ENCODE measurements around the gene DBN1. TPM values are rescaled to one million over a fixed set of nuclear protein-coding genes. Genes with fewer than 3 reads are reported as not detected.

Gene DBN1
- polyA plus RNA-seq, 1 donor (not counting 4 experiments of a cell fraction or from before 2014, with no cell fraction given) = 59.4 TPM

GRCh38 chr5:177500685-177501522 lies 27.5 kb upstream of the DBN1 start:
- H4K20me1 ChIP-seq (ENCODE audit: control insufficient read depth, extremely low read depth, insufficient read depth, low read length) = no peaks in the 10 kb centered on the region
- no peak overlapping the region for H3K4me2 ChIP-seq (ENCODE audit: control insufficient read depth, extremely low read depth, insufficient read depth, low read depth, low read length)
- H3K27me3 ChIP-seq (ENCODE audit: control insufficient read depth, extremely low read depth, insufficient read depth, low read length) = no peaks in the 10 kb centered on the region
- no peak for TF ChIP-seq EZH2 (IDR thresholded peaks at IDR 0.05; ENCODE audit: low read length)
- TF ChIP-seq CTCF (optimal IDR thresholded peaks at IDR 0.05 in 1 of 3, IDR thresholded peaks at IDR 0.05 in 1 of 3, conservative IDR thresholded peaks at IDR 0.05 in 1 of 3; ENCODE audit: extremely low read depth in 1 of 3, insufficient read depth in 2 of 3, low read length in 3 of 3) = peak in 2 of 3 experiments; percentile 86 to 95
- peaks cover 0 to 1% of the 10 kb centered on the region in 2 experiments for H3K36me3 ChIP-seq (ENCODE audit: control insufficient read depth in 2 of 2, extremely low read depth in 1 of 2, insufficient read depth in 2 of 2, low read length in 2 of 2)
- no peak overlapping the region for H3K27ac ChIP-seq (ENCODE audit: control insufficient read depth, insufficient read depth, low read length)
- no peak overlapping the region for H3K9ac ChIP-seq (ENCODE audit: control insufficient read depth, extremely low read depth, insufficient read depth, low read length)
- no peaks in the 10 kb centered on the region for H3K9me1 ChIP-seq (ENCODE audit: control insufficient read depth, extremely low read depth, insufficient read depth, low read length)
- DNase-seq (ENCODE audit: low read depth, low spot score) = no peak
- no peak overlapping the region for H3K4me3 ChIP-seq (ENCODE audit: control insufficient read depth in 2 of 3, extremely low read depth in 1 of 3, insufficient read depth in 2 of 3, low read depth in 1 of 3, low read length in 3 of 3)
- H2AFZ ChIP-seq (ENCODE audit: control insufficient read depth, low read length) = no peak overlapping the region
- H3K79me2 ChIP-seq (ENCODE audit: control insufficient read depth, insufficient read depth, low read length) = peaks cover 6% of the 10 kb centered on the region
- H3K9me3 ChIP-seq (ENCODE audit: control insufficient read depth, low read depth, low read length) = no peaks in the 10 kb centered on the region
- peaks cover 19% of the 10 kb centered on the region for H3K4me1 ChIP-seq (ENCODE audit: control insufficient read depth, extremely low read depth, insufficient read depth, low read length)
- dilution Hi-C loops (cut with MboI; ENCODE audit: extremely low pct_ligation_motif_present, low sequenced_read_pairs) = no loop called here
- peak; percentile 59 for FAIRE-seq

GRCh38 chr5:177499842-177500241 lies 26.4 kb upstream of the DBN1 start:
- Histone ChIP-seq H3K4me1 (ENCODE audit: control insufficient read depth, extremely low read depth, insufficient read depth, low read length) (peaks cover 29% of the 10 kb centered on the region), H3K9ac (ENCODE audit: control insufficient read depth, extremely low read depth, insufficient read depth, low read length) (no peak overlapping the region), H3K9me3 (ENCODE audit: control insufficient read depth, low read depth, low read length) (no peaks in the 10 kb centered on the region), H3K4me2 (ENCODE audit: control insufficient read depth, extremely low read depth, insufficient read depth, low read depth, low read length) (no peak overlapping the region), H3K27ac (ENCODE audit: control insufficient read depth, insufficient read depth, low read length) (no peak overlapping the region), H4K20me1 (ENCODE audit: control insufficient read depth, extremely low read depth, insufficient read depth, low read length) (no peaks in the 10 kb centered on the region), H3K27me3 (ENCODE audit: control insufficient read depth, extremely low read depth, insufficient read depth, low read length) (no peaks in the 10 kb centered on the region), H3K4me3 (ENCODE audit: control insufficient read depth in 2 of 3, extremely low read depth in 1 of 3, insufficient read depth in 2 of 3, low read depth in 1 of 3, low read length in 3 of 3) (no peak overlapping the region), H3K9me1 (ENCODE audit: control insufficient read depth, extremely low read depth, insufficient read depth, low read length) (peaks cover 4% of the 10 kb centered on the region), H3K79me2 (ENCODE audit: control insufficient read depth, insufficient read depth, low read length) (peaks cover 11% of the 10 kb centered on the region), H2AFZ (ENCODE audit: control insufficient read depth, low read length) (no peak overlapping the region), H3K36me3 (ENCODE audit: control insufficient read depth in 2 of 2, extremely low read depth in 1 of 2, insufficient read depth in 2 of 2, low read length in 2 of 2) (peaks cover 1 to 6% of the 10 kb centered on the region in 2 experiments)
- DNase-seq (ENCODE audit: low read depth, low spot score) (no peak), FAIRE-seq (no peak)
- TF ChIP-seq EZH2 (IDR thresholded peaks at IDR 0.05; ENCODE audit: low read length) (no peak), CTCF (optimal IDR thresholded peaks at IDR 0.05 in 1 of 3, IDR thresholded peaks at IDR 0.05 in 1 of 3, conservative IDR thresholded peaks at IDR 0.05 in 1 of 3; ENCODE audit: extremely low read depth in 1 of 3, insufficient read depth in 2 of 3, low read length in 3 of 3) (no peak)
- dilution Hi-C loops (cut with MboI; ENCODE audit: extremely low pct_ligation_motif_present, low sequenced_read_pairs) = no loop called here
